Lower leg skin (tissue), 3 donors: Measurements from ENCODE around the gene ANKRD2.

Source experiments
- CTCF ChIP-seq, 3 donors: fragments of 450-650 bp; IDR thresholded peaks; one replicate each; pipeline ENCODE4 v1.5.1; 2016; ENCODE audit warnings: antibody characterized with exemption in 3 of 3, mild to moderate bottlenecking in 3 of 3, moderate library complexity in 2 of 3
- POLR2A ChIP-seq, 2 donors: fragments of 450-650 bp; IDR thresholded peaks; one replicate each; pipeline ENCODE4 v1.6.1; 2016 to 2017; ENCODE audit warnings: antibody characterized with exemption in 2 of 2, mild to moderate bottlenecking in 1 of 2, moderate library complexity in 1 of 2

GRCh38 chr10:97573672-97574071 lies 1.1 kb downstream of the ANKRD2 start:
- TF ChIP-seq CTCF (IDR thresholded peaks at IDR 0.05) (no peak), POLR2A (IDR thresholded peaks at IDR 0.05) (no peak)
